DMS153 treated with DMSO at 0.1 percent for 48 hours (cell line): ENCODE results near the gene GOLGA8T.
"Not testable (repeated sequence)": the region's sequence is repeated elsewhere in the genome, so short reads cannot be mapped to it uniquely, and the experiment has no call there.

Experiments used
- DNase-seq: peaks from one replicate; lab custom pipeline; 2025; ENCODE audit not compliant: unreplicated experiment; lab: John Stamatoyannopoulos, UW

GOLGA8T gene

DNA sequence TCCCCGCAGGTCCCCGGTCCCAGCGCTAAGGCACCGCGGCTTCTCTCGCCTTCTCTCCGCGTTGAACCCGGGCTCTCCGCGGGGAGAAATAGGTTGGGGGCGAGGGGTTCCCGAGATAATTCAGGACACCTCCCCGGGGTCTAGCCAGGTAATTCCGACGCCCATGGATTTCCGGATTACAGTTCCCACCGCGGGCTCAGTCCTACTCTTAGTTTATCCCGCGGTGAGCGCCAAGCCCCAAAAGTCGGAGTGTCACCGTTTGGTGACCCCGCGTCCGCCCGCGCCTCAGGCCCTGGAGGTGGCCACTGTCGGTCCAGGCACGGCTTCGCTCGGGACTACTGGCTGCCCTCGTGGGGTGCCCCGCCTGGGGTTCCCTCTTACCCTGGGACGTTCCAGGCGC is 56.8 kb downstream of the GOLGA8T start:
- not testable (repeated sequence) for DNase-seq

DNA sequence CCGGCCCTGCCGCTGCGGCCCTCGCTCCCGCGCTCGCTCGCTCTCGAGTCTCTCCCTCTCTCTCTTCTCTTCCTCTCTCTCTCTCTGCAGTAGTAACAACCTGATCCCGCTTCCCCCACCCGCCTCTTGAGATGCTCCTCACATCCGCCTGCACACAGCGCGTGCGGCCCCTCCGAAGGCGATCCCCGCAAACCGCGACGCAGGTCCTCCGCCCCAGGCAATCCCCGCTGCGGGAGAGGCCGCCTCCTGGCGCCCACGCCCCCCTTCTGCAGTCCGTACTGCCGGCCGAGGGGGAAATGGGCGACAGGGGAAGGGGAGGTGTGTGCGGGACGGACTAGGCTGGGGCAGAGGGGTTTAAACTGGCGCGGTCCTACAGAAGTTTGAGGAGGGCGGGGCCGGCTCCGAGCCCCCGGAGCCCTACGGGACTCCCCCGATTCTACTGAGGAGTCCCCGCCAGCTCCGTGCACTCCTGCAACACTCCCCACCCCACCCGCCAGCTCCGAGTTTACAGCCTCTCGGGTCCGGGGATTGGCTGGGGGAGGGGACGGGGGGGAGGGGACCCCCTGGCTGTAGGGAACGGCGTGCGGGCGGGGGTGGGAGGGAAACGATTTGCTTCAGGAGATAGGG is 57.4 kb downstream of the GOLGA8T start:
- DNase-seq = not testable (repeated sequence)

DNA sequence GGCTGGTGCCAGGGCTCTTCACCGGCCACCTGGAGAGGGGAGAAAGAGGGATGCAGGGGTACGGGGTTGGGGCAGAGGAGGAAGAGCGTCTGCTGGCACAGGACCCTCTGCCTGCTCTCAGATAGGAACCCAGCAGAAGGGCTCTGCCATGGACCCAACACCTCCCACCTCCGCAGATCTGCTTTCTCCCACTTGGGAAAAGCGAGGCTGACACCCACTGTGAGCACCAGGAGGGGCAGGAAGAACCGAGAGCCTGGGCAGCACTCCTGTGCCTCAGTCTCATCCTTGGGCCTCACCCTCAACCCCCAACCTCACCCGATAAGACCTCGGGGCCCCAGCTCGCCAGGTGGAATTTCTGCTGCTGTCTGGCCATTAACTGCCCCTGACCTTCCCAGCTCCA is 58.0 kb downstream of the GOLGA8T start:
- not testable (repeated sequence) for DNase-seq
